Renal pelvis (tissue), 4 donors: Measurements from ENCODE around the gene SF3A1. TPM values are rescaled to one million over a fixed set of nuclear protein-coding genes. Genes with fewer than 3 reads are reported as not detected.

ENCODE experiments used
- DNase-seq: peaks from one replicate; pipeline ENCODE4 v3.0.0-alpha.2; 2013
- polyA plus RNA-seq, 3 donors: library from polyadenylated mRNA; unstranded; fragments of 120-200 nt; gene quantifications; one replicate each; pipeline ENCODE4 v1.2.1, GENCODE V29; 2013; ENCODE audit not compliant: insufficient read length in 3 of 3

The SF3A1 gene
- polyA plus RNA-seq, 3 donors: 144 to 175 (median 162) TPM

GRCh38 chr22:30392661-30393321 is 36.1 kb upstream of the SF3A1 start:
- no peak for DNase-seq

- no peak for DNase-seq
Observed at GRCh38 chr22:30390974-30391691, 34.4 kb upstream of the SF3A1 start.

- peak; percentile 85 for DNase-seq
Observed at GRCh38 chr22:30386960-30387827, 30.5 kb upstream of the SF3A1 start, which contains the start of gene RNF215. Gene RNF215, minus strand, starts transcription at chr22:30387411. Its CDS starts 98 bp downstream, at chr22:30387313.

- DNase-seq: no peak
Observed at GRCh38 chr22:30386608-30386959, 29.9 kb upstream of the SF3A1 start.

GRCh38 chr22:30385942-30386341 is 29.2 kb upstream of the SF3A1 start:
- DNase-seq: no peak

GRCh38 chr22:30383061-30383460 is 26.4 kb upstream of the SF3A1 start:
- DNase-seq: no peak

- DNase-seq: no peak
Observed at GRCh38 chr22:30382340-30382739, 25.6 kb upstream of the SF3A1 start.

DNA sequence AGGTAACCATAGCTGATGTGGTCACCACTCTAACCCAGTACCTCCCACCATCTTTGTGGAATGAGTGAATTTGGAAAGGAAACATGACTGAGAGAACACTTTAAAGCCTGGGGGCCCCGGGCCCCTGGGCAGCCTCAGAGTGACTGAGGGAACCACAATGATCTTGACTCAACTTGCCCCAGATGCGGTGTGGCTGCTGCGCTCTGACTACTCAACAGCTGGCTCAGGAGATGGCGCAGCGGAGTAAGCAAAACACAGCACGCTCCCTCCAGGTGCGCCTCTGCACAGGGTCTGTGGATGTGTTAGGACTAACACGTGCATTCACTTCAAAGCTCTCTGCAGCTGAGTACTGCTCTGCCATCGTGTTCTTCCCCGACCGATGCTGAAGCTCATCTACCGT is 24.6 kb upstream of the SF3A1 start:
- DNase-seq: no peak

GRCh38 chr22:30380011-30380410 is 23.3 kb upstream of the SF3A1 start:
- no peak for DNase-seq

- DNase-seq: no peak
Observed at GRCh38 chr22:30375312-30375849, 18.7 kb upstream of the SF3A1 start.

DNA sequence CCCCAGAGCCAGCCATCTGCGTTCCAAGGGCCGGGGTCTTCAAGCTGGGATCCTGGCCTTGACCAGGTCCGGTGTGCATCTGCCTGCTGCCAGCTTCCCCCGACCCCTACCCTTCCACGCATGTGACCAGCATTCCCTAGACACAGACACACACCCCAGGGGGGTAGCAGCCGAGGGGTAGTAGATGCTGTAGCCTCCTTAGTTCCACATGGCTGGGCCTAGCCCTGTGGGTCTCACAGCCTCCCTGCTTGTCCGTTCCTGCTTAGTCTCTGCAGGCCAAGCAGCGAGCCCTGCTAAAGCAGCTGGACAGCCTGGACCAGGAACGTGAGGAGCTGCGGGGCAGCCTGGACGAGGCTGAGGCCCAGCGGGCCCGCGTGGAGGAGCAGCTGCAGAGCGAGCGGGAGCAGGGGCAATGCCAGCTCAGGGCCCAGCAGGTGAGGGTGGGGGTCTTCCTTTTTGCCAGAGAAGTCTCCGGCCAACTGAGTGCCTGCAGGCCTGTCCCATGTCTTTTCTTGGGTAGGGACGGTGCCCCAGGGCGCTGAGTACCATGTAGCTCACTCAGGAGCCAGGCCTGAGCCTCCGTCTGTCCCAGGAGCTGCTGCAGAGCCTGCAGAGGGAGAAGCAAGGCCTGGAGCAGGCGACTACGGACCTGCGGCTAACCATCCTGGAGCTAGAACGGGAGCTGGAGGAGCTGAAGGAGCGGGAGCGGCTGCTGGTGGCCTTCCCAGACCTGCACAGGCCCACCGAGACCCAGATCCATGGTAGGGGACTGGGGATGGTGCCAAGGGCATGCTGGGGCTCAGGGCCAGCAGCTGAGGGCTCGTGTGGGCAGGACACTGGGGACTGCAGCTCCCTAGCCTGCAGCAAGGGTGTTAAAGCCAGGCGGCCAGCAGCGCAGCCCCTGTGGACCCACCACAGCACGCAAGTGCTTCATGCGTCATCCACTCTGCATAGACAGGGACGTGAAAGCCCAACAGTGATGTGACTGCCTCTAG is 16.9 kb upstream of the SF3A1 start:
- no peak for DNase-seq

- DNase-seq: no peak
Observed at GRCh38 chr22:30372915-30373314, 16.2 kb upstream of the SF3A1 start.

GRCh38 chr22:30371981-30372380 is 15.3 kb upstream of the SF3A1 start:
- DNase-seq: no peak

DNA sequence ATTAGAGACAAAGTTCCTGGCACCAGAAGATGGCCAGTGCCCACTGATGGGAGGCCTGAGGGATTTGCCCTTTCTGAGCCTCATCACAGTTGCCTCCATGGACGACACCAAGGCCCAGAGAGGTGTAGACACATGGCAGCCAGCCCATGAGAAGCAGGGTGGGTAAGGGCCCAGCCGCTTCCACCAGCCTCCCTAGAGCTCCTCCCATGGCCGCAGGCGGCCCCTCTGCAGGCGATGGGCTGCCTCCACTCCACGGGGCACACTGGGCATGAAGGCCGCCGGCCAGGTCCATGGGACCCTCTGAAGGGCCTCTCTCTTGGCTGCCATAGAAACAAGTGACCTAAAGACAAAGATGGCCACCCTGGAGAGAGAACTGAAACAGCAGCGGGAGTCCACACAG is 14.6 kb upstream of the SF3A1 start:
- DNase-seq: no peak

DNA sequence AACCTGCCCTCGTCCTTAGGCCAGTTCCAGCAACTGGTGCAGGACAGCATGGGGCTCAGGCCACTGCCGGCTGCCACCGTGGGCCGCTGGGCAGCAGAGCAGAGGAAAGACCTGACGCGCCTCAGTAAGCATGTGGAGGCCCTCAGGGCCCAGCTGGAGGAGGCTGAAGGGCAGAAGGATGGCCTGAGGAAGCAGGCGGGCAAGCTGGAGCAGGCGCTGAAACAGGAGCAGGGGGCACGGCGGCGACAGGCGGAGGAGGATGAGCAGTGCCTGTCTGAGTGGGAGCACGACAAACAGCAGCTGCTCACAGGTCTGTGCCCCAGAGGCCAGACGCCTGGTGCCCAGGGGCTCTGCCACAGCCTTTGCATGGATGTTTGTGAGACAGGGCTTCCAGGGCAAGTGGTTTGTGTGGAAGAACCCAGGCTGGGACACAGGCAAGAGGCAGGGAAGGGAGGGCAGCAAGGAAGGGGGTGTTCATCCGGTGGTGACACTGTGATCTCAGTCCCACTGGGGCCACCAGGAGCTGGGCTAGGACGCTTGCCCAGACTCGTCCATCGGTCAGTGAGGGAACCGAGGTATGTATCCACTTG is 14.0 kb upstream of the SF3A1 start:
- DNase-seq: peak; percentile 68

- no peak for DNase-seq
Observed at GRCh38 chr22:30368420-30368819, 11.7 kb upstream of the SF3A1 start.

DNA sequence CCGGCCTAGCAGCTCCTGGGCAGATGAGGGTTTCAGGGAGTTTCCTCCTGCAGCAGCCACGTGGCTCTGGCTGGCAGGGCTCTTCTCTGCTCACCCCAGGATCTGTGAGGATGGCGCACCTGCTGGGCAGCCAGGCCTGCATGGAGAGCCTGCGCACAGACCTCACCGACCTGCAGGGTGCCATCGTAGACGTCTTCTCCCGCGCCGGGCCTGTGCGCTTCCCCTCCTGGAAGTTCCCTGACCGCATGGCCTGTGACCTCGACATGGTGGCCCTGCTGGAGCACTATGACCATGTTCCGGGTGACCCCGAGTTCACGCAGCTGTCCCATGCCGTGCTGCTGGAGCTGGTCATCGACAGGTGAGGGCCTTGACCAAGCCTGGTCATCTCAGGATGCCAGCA is 9.2 kb upstream of the SF3A1 start:
- no peak for DNase-seq

- no peak for DNase-seq
Observed at GRCh38 chr22:30362651-30363281, 6.1 kb upstream of the SF3A1 start.

DNA sequence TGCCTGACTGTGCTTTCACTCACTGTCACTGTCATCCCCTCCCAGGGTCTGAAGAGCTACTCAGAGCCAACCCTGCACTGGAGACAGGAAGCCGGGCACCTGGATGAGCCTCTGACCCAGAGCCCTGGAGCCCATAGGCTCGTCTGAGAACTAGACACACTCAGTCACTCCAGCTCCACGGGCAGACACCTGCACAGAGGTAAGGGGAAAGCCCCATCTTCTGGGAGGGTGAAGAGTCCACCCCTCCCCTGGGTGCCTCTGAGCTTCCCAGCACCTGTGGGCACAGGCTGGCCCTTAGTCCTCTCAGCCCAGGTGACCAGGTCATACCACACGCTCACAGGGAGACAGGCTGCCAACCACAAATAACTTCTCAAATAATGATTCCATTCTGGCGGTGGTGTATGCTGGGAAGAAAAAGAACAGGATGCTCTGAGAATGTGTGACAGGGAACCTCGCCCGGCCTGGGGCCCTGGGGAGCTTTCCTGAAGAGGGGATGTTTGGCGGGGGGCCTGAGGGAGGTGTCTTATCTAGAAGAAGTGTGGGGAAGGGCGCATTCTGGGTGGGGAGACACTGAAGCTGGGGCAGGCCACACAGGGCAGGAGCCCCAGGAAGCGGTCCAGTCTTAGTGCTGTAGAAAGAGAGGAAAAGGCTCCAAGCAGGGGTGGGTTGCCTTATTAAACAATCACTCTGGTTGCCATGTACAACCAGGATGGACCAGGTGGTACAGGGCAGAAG is 5.4 kb upstream of the SF3A1 start:
- no peak for DNase-seq

- no peak for DNase-seq
Observed at GRCh38 chr22:30358541-30358940, 1.8 kb upstream of the SF3A1 start.
